HG02981 (cell line): ENCODE data around the gene GPR42.

Experiments used
- ATAC-seq: cut with Tn5 transposase; IDR thresholded peaks from one replicate; pipeline ENCODE4 v1.9.1; 2021; ENCODE audit warnings: mild to moderate bottlenecking, moderate library complexity; ENCODE audit not compliant: unreplicated experiment

The GPR42 gene

GRCh38 chr19:35417713-35418534 lies 47.1 kb downstream of the GPR42 start:
- ATAC-seq, result no peak

GRCh38 chr19:35419046-35419445 lies 48.2 kb downstream of the GPR42 start:
- no peak for ATAC-seq

- no peak for ATAC-seq
These were observed 48.9 kb downstream of the GPR42 start for GRCh38 chr19:35419805-35420204.

GRCh38 chr19:35421362-35421761 lies 50.5 kb downstream of the GPR42 start:
- no peak for ATAC-seq
